DND-41 (cell line): ENCODE results near the gene NCOA3.
"Not testable (repeated sequence)": the region's sequence is repeated elsewhere in the genome, so short reads cannot be mapped to it uniquely, and the experiment has no call there.

Experiments used
- CTCF ChIP-seq: IDR thresholded peaks from 2 replicates; pipeline ENCODE4 v1.5.1; 2012; ENCODE audit warnings: borderline replicate concordance, low read length, moderate library complexity, mild to moderate bottlenecking; ENCODE audit not compliant: poor library complexity, severe bottlenecking; ENCODE audit errors: extremely low read depth
- EZH2 ChIP-seq: IDR thresholded peaks from 3 replicates; pipeline ENCODE4 v1.6.1; 2012; ENCODE audit warnings: borderline replicate concordance, low read depth, mild to moderate bottlenecking, moderate library complexity, low read length, inconsistent platforms; ENCODE audit not compliant: severe bottlenecking

- not testable (repeated sequence) for TF ChIP-seq CTCF, EZH2
These were observed 93.5 kb downstream of the NCOA3 start for GRCh38 chr20:47595138-47595537.
